ENCODE measurements around the gene ROR2.

The ROR2 gene

GRCh38 chr9:91898451-91899218, 51.4 kb downstream of the ROR2 start:
- DNase-seq, result no peak

GRCh38 chr9:91897201-91897600, 52.8 kb downstream of the ROR2 start:
- DNase-seq, result no peak

GRCh38 chr9:91896513-91897121, 53.4 kb downstream of the ROR2 start:
- no peak for DNase-seq

GRCh38 chr9:91896097-91896496, 53.9 kb downstream of the ROR2 start:
- DNase-seq, result no peak

GRCh38 chr9:91894536-91894935, 55.5 kb downstream of the ROR2 start:
- no peak for DNase-seq

- DNase-seq, result no peak
Observed at GRCh38 chr9:91894023-91894422, 56.0 kb downstream of the ROR2 start.

- no peak for DNase-seq
Observed at GRCh38 chr9:91891915-91892314, 58.1 kb downstream of the ROR2 start.

GRCh38 chr9:91890662-91891061, 59.4 kb downstream of the ROR2 start:
- DNase-seq, result no peak

GRCh38 chr9:91889161-91889911, 60.7 kb downstream of the ROR2 start:
- DNase-seq, result no peak

- DNase-seq, result no peak
Observed at GRCh38 chr9:91886414-91887076, 63.5 kb downstream of the ROR2 start.

GRCh38 chr9:91885746-91886413, 64.1 kb downstream of the ROR2 start:
- no peak for DNase-seq

GRCh38 chr9:91884696-91885687, 65.0 kb downstream of the ROR2 start:
- no peak for DNase-seq

- no peak for DNase-seq
Observed at GRCh38 chr9:91884153-91884552, 65.9 kb downstream of the ROR2 start.

GRCh38 chr9:91883503-91883902, 66.5 kb downstream of the ROR2 start:
- DNase-seq, result no peak

GRCh38 chr9:91882627-91883026, 67.4 kb downstream of the ROR2 start:
- no peak for DNase-seq

GRCh38 chr9:91880378-91880972, 69.6 kb downstream of the ROR2 start:
- no peak for DNase-seq

GRCh38 chr9:91879231-91879630, 70.8 kb downstream of the ROR2 start:
- no peak for DNase-seq

GRCh38 chr9:91873637-91874051, 76.4 kb downstream of the ROR2 start:
- DNase-seq, result no peak

- no peak for DNase-seq
Observed at GRCh38 chr9:91868732-91869391, 81.2 kb downstream of the ROR2 start.

- no peak for DNase-seq
Observed at GRCh38 chr9:91867740-91868139, 82.3 kb downstream of the ROR2 start.

GRCh38 chr9:91865041-91865440, 85.0 kb downstream of the ROR2 start:
- DNase-seq, result peak; percentile 4
